Osteoblast (primary cell): ENCODE measurements around the gene SLC66A1. TPM values are rescaled to one million over a fixed set of nuclear protein-coding genes. Genes with fewer than 3 reads are reported as not detected.

ENCODE experiments used
- DNase-seq: peaks from one replicate; pipeline ENCODE4 v3.0.0; 2011; ENCODE audit warnings: low spot score, mixed read lengths; ENCODE audit not compliant: insufficient read length; ENCODE audit errors: missing footprints
- H2AFZ ChIP-seq: 2 replicates; pipeline ENCODE4 v1.6.0; 2011; ENCODE audit warnings: mild to moderate bottlenecking, low read length
- H3K27ac ChIP-seq: 2 replicates; pipeline ENCODE4 v1.5.1; 2011; ENCODE audit warnings: mild to moderate bottlenecking, low read depth, low read length, moderate library complexity
- H3K27me3 ChIP-seq: 2 replicates; pipeline ENCODE4 v1.6.0; 2012; ENCODE audit warnings: mild to moderate bottlenecking, control low read depth, inconsistent platforms, low read length, moderate library complexity; ENCODE audit not compliant: insufficient read depth
- H3K36me3 ChIP-seq: 2 replicates; pipeline ENCODE4 v1.5.1; 2011; ENCODE audit warnings: mild to moderate bottlenecking, low read length, control low read depth, moderate library complexity; ENCODE audit not compliant: insufficient read depth
- H3K4me1 ChIP-seq: 2 replicates; pipeline ENCODE4 v1.5.1; 2011; ENCODE audit warnings: mild to moderate bottlenecking, low read length, control low read depth, moderate library complexity; ENCODE audit not compliant: insufficient read depth
- H3K4me2 ChIP-seq: 2 replicates; pipeline ENCODE4 v1.6.0; 2011; ENCODE audit warnings: mild to moderate bottlenecking, low read length; ENCODE audit not compliant: insufficient read depth
- H3K4me3 ChIP-seq: fragments of 200-600 bp; sonication (generic); 3 replicates; pipeline ENCODE4 v1.5.1; 2012; ENCODE audit warnings: mild to moderate bottlenecking, low read length, inconsistent platforms; ENCODE audit not compliant: insufficient read depth
- H3K79me2 ChIP-seq: 2 replicates; pipeline ENCODE4 v1.6.0; 2012; ENCODE audit warnings: mild to moderate bottlenecking, low read length, control low read depth, inconsistent platforms; ENCODE audit not compliant: insufficient read depth
- H3K9me3 ChIP-seq: 2 replicates; pipeline ENCODE4 v1.5.1; 2011; ENCODE audit warnings: low read depth, low read length, control low read depth
- H4K20me1 ChIP-seq: 2 replicates; pipeline ENCODE4 v1.6.0; 2012; ENCODE audit warnings: mild to moderate bottlenecking, low read length, control low read depth; ENCODE audit not compliant: insufficient read depth
- CTCF ChIP-seq: IDR thresholded peaks from 2 replicates; pipeline ENCODE4 v1.5.1; 2011; ENCODE audit warnings: mild to moderate bottlenecking, low read depth, low read length, moderate library complexity; ENCODE audit errors: extremely low read depth
- total RNA-seq: library from RNA; depleted of rRNA; stranded (reverse); fragments of >200 nt; gene quantifications from 2 replicates; pipeline ENCODE4 v1.2.3, GENCODE V29; 2012

Gene SLC66A1
- total RNA-seq, 1 donor, result 32.6 TPM

- peaks cover 24% of the 10 kb centered on the region for H3K4me1 ChIP-seq
- peaks cover 87% of the 10 kb centered on the region for H3K79me2 ChIP-seq
- H3K27me3 ChIP-seq, result no peaks in the 10 kb centered on the region
- H3K4me3 ChIP-seq, result peak overlapping the region; percentile 89
- peak; percentile 56 for DNase-seq
- peak overlapping the region; percentile 86 for H3K27ac ChIP-seq
- H4K20me1 ChIP-seq, result peaks cover 39% of the 10 kb centered on the region
- H3K9me3 ChIP-seq, result no peaks in the 10 kb centered on the region
- H3K4me2 ChIP-seq, result peak overlapping the region; percentile 82
- peaks cover 13% of the 10 kb centered on the region for H3K36me3 ChIP-seq
- TF ChIP-seq CTCF, result no peak
- peak overlapping the region; percentile 87 for H2AFZ ChIP-seq
Observed at GRCh38 chr1:19312782-19313635, 883 bp downstream of the SLC66A1 start.

GRCh38 chr1:19313636-19313959 is 1.5 kb downstream of the SLC66A1 start:
- H3K4me1 ChIP-seq, result peaks cover 24% of the 10 kb centered on the region
- H3K27me3 ChIP-seq, result no peaks in the 10 kb centered on the region
- DNase-seq, result peak; percentile 73
- no peak overlapping the region for H3K4me3 ChIP-seq
- no peak for TF ChIP-seq CTCF
- H3K79me2 ChIP-seq, result peaks cover 85% of the 10 kb centered on the region
- H3K36me3 ChIP-seq, result peaks cover 12% of the 10 kb centered on the region
- H4K20me1 ChIP-seq, result peaks cover 37% of the 10 kb centered on the region
- H3K4me2 ChIP-seq, result peak overlapping the region; percentile 82
- no peak overlapping the region for H2AFZ ChIP-seq
- no peaks in the 10 kb centered on the region for H3K9me3 ChIP-seq
- H3K27ac ChIP-seq, result no peak overlapping the region

DNA sequence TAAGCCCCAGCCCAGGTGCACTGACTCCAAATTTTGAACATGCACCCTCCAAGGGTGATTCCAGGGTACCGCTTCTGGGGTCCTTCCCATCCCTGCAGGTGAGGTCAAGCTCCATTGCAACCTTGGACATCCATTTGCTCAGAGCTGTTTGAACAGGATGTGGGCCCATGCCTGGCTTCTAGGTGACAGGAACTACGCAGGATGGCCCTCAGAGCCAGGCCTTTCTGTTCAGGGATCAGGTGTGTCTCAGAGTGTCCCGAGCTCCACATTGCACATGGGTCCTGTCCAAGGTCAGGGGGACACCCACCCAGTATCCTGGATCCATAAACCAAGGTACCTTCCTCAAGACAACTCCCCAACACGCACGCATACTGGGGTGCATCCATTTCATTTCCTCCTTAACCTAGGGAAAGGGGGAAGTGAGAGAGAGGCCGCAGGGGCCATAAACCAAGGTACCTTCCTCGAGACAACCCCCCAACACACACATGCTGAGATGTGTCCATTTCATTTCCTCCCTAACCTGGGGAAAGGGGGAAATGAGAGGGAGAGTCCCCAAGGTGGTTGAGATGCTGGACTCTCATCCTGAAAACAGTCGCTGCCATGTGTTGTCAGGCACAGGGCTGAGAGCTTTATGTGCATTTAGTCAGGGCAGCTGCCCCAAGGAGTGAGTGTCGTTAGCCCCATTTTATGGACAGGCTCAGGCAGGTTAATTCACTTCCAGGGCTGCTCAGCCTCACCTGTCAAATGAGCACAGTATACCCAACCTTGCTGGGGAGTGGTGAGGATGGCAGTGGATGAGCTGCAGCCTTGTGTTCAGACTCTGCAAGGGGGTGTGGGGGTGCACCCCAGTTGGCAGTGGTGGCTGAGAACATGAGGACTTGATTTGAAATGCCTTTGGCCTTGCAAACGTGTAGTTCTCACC is 2.1 kb downstream of the SLC66A1 start:
- Histone ChIP-seq H3K79me2 (peaks cover 84% of the 10 kb centered on the region), H3K27me3 (no peaks in the 10 kb centered on the region), H3K4me3 (no peak overlapping the region), H4K20me1 (peaks cover 31% of the 10 kb centered on the region), H3K4me1 (peaks cover 19% of the 10 kb centered on the region), H3K27ac (no peak overlapping the region), H3K9me3 (no peaks in the 10 kb centered on the region), H3K36me3 (peaks cover 15% of the 10 kb centered on the region), H3K4me2 (no peak overlapping the region), H2AFZ (no peak overlapping the region)
- TF ChIP-seq CTCF, result no peak
- DNase-seq, result peak; percentile 63
